H9 (cell line): ENCODE data around the gene CDK9. TPM values are rescaled to one million over a fixed set of nuclear protein-coding genes. Genes with fewer than 3 reads are reported as not detected.
A peak's percentile ranks its signal among the peaks of the same experiment; 100 is the strongest.

Experiments used
- DNase-seq: peaks from one replicate; pipeline ENCODE4 v3.0.0-alpha.2; 2017
- H2AFZ ChIP-seq: one replicate; pipeline ENCODE4 v1.6.1; 2013; ENCODE audit warnings: mild to moderate bottlenecking, low read length, control low read depth, moderate library complexity
- H2AK5ac ChIP-seq: 2 replicates; pipeline ENCODE4 v1.6.1; 2013; ENCODE audit warnings: low read length, control low read depth, mixed read lengths; ENCODE audit not compliant: insufficient read length
- H2BK120ac ChIP-seq: one replicate; pipeline ENCODE4 v1.6.1; 2013; ENCODE audit warnings: low read depth, mild to moderate bottlenecking, low read length, control low read depth, inconsistent platforms; ENCODE audit not compliant: poor library complexity, severe bottlenecking
- H2BK12ac ChIP-seq: 2 replicates; pipeline ENCODE4 v1.6.1; 2013; ENCODE audit warnings: low read length, control low read depth, mixed read lengths, low read depth; ENCODE audit not compliant: insufficient read length
- H2BK15ac ChIP-seq: 2 replicates; pipeline ENCODE4 v1.6.1; 2013; ENCODE audit warnings: low read depth, low read length, control low read depth
- H2BK20ac ChIP-seq: one replicate; pipeline ENCODE4 v1.6.1; 2013; ENCODE audit warnings: low read depth, mild to moderate bottlenecking, low read length, control low read depth, inconsistent platforms; ENCODE audit not compliant: poor library complexity, severe bottlenecking
- H2BK5ac ChIP-seq: 2 replicates; pipeline ENCODE4 v1.6.1; 2013; ENCODE audit warnings: low read length, control low read depth, mixed read lengths; ENCODE audit not compliant: insufficient read length
- H3K14ac ChIP-seq: 2 replicates; pipeline ENCODE4 v1.6.1; 2013; ENCODE audit warnings: low read length, control low read depth; ENCODE audit not compliant: insufficient read depth
- H3K18ac ChIP-seq: 2 replicates; pipeline ENCODE4 v1.6.1; 2013; ENCODE audit warnings: low read depth, mild to moderate bottlenecking, mixed read lengths, low read length, control low read depth; ENCODE audit not compliant: insufficient read length
- H3K23ac ChIP-seq: 2 replicates; pipeline ENCODE4 v1.6.1; 2013; ENCODE audit warnings: low read length, control low read depth, mixed read lengths, low read depth; ENCODE audit not compliant: insufficient read length
- H3K23me2 ChIP-seq: 2 replicates; pipeline ENCODE4 v1.6.1; 2013; ENCODE audit warnings: low read depth, mild to moderate bottlenecking, mixed read lengths, low read length, control low read depth; ENCODE audit not compliant: insufficient read length, poor library complexity, severe bottlenecking
- H3K27ac ChIP-seq: 2 replicates; pipeline ENCODE4 v1.5.1; 2013; ENCODE audit warnings: low read length, control low read depth, mixed read lengths, low read depth; ENCODE audit not compliant: insufficient read length
- H3K27me3 ChIP-seq: 2 replicates; pipeline ENCODE4 v1.6.1; 2013; ENCODE audit warnings: low read length, control low read depth, inconsistent platforms; ENCODE audit not compliant: insufficient read depth
- H3K4ac ChIP-seq: 2 replicates; pipeline ENCODE4 v1.6.1; 2013; ENCODE audit warnings: low read depth, mild to moderate bottlenecking, control low read depth, inconsistent platforms, low read length, moderate library complexity
- H3K4me1 ChIP-seq: 2 replicates; pipeline ENCODE4 v1.6.1; 2013; ENCODE audit warnings: low read length, control low read depth, inconsistent platforms; ENCODE audit not compliant: insufficient read depth
- H3K4me2 ChIP-seq: 2 replicates; pipeline ENCODE4 v1.6.1; 2013; ENCODE audit warnings: low read length, control low read depth, mixed read lengths; ENCODE audit not compliant: insufficient read length, insufficient read depth
- H3K56ac ChIP-seq: 2 replicates; pipeline ENCODE4 v1.6.1; 2013; ENCODE audit warnings: low read depth, mild to moderate bottlenecking, mixed read lengths, low read length, control low read depth; ENCODE audit not compliant: insufficient read length
- H3K79me1 ChIP-seq: 2 replicates; pipeline ENCODE4 v1.6.1; 2013; ENCODE audit warnings: low read depth, mild to moderate bottlenecking, moderate library complexity, low read length, control low read depth, inconsistent platforms; ENCODE audit not compliant: insufficient read depth, poor library complexity, severe bottlenecking
- H3K79me2 ChIP-seq: 2 replicates; pipeline ENCODE4 v1.6.1; 2013; ENCODE audit warnings: low read length, control low read depth, inconsistent platforms; ENCODE audit not compliant: insufficient read depth
- H3K9ac ChIP-seq: 2 replicates; pipeline ENCODE4 v1.6.1; 2013; ENCODE audit warnings: low read length, control low read depth, mixed read lengths; ENCODE audit not compliant: insufficient read length; ENCODE audit errors: extremely low read depth
- H3K9me3 ChIP-seq: one replicate; pipeline ENCODE4 v1.6.1; 2013; ENCODE audit warnings: low read depth, low read length, inconsistent platforms; ENCODE audit not compliant: control insufficient read depth
- H3T11ph ChIP-seq: one replicate; pipeline ENCODE4 v1.6.1; 2013; ENCODE audit warnings: mild to moderate bottlenecking, low read length, control low read depth, inconsistent platforms
- H4K20me1 ChIP-seq: one replicate; pipeline ENCODE4 v1.6.1; 2013; ENCODE audit not compliant: control insufficient read depth, insufficient read length, insufficient read depth
- H4K5ac ChIP-seq: 2 replicates; pipeline ENCODE4 v1.6.1; 2013; ENCODE audit warnings: low read depth, mild to moderate bottlenecking, mixed read lengths, low read length, control low read depth; ENCODE audit not compliant: insufficient read length
- H4K8ac ChIP-seq: replicated peaks from 2 replicates; pipeline ENCODE4 v1.6.1; 2013; ENCODE audit warnings: low read length, control low read depth, mixed read lengths, low read depth; ENCODE audit not compliant: insufficient read length
- H4K91ac ChIP-seq: 2 replicates; pipeline ENCODE4 v1.6.1; 2013; ENCODE audit warnings: low read depth, mild to moderate bottlenecking, moderate library complexity, mixed read lengths, low read length, control low read depth; ENCODE audit not compliant: insufficient read length
- H3K27ac Mint-ChIP-seq, 3 experiments: 2 replicates in 2 of 3; 3 replicates in 1 of 3; pipeline ENCODE4 v1.8.0; 2020 to 2021; ENCODE audit warnings: mixed read lengths in 3 of 3, mild to moderate bottlenecking in 1 of 3, moderate library complexity in 1 of 3
- H3K27me3 Mint-ChIP-seq: 2 replicates; pipeline ENCODE4 v1.8.0; 2021; ENCODE audit warnings: low read depth, mild to moderate bottlenecking, moderate library complexity, mixed read lengths
- H3K36me3 Mint-ChIP-seq, 3 experiments: 2 replicates in 2 of 3; 3 replicates in 1 of 3; pipeline ENCODE4 v1.8.0; 2020 to 2021; ENCODE audit warnings: low read depth in 3 of 3, mixed read lengths in 3 of 3; ENCODE audit not compliant: insufficient read depth in 1 of 3
- H3K4me1 Mint-ChIP-seq, 2 experiments: 2 replicates each; pipeline ENCODE4 v1.8.0; 2020; ENCODE audit warnings: mixed read lengths in 2 of 2
- H3K4me3 Mint-ChIP-seq, 2 experiments: 2 replicates in 1 of 2; 3 replicates in 1 of 2; pipeline ENCODE4 v1.8.0; 2020 to 2021; ENCODE audit warnings: mild to moderate bottlenecking in 2 of 2, mixed read lengths in 2 of 2, moderate library complexity in 1 of 2
- H3K9me3 Mint-ChIP-seq, 2 experiments: 2 replicates in 1 of 2; 3 replicates in 1 of 2; pipeline ENCODE4 v1.8.0; 2020; ENCODE audit warnings: mild to moderate bottlenecking in 2 of 2, mixed read lengths in 2 of 2, moderate library complexity in 1 of 2
- WGBS: extraction: QIAGEN DNeasy Blood & Tissue Kit; methylation state at CpG from one replicate; pipeline ENCODE4 v1.1.7; 2013; ENCODE audit warnings: missing lambda C conversion rate, low lambda C conversion rate, mixed read lengths; ENCODE audit not compliant: insufficient read length; ENCODE audit errors: extremely low coverage; 5-methylcytosine and 5-hydroxymethylcytosine counted together
- total RNA-seq: library from RNA; stranded (reverse); gene quantifications from 2 replicates; pipeline ENCODE4 v1.2.1, GENCODE V29; 2021
- TF ChIP-seq, protein P1 (sequence below): fragments of 200-600 bp; sonication (generic); conservative IDR thresholded peaks from 3 replicates; pipeline ENCODE4 v1.8.0; 2021; ENCODE audit warnings: antibody characterized with exemption, mild to moderate bottlenecking

The CDK9 gene
- total RNA-seq, 1 experiment from 2014 or later: 85.7 TPM

DNA sequence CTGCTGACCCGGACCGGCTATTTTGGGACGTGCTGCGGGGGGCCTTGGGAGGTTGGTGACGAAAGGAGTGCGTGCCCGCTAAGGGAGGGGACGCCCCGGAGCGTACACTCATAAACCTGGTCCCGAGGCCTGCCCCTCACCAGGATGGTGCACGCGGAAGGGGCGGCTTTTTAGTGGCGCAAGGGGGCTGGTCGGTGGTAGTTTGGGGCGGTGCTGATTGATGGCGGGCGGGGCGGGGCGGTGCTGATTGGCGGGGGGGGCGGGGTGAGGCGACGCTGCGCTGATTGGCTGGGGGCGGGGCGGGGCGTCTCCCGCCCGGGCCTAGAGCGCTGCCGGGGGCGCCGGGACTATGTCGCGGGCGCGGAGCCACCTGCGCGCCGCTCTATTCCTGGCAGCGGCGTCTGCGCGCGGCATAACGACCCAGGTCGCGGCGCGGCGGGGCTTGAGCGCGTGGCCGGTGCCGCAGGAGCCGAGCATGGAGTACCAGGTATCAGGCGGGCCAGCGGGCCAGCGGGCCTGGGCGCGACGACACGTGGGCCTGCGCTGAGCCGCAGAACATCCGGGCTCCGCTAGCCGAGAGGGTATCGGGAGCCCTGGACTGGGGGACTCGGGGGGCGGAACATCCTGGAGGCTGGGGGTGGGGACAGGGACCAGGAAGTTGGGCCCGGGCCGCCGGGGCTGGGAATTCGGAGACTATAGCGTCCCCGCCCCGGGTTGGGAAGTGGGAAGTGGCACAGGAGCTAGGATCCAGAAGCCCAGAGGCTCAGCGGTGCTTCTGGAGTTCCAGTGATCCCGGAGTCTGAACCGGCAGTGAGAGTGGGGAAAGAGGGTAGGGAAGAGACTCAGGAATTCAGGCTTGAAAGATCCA is 17.0 kb downstream of the CDK9 start, which contains the start of gene FPGS:
Gene FPGS, plus strand, starts transcription at position 307 of the 868 bp plus-strand sequence. Its CDS starts 43 bp downstream, at position 350.
- no CpG with 5 or more reads among the region's 83 CpGs for WGBS

More for the DNA sequence above, 17.0 kb downstream of the CDK9 start, which contains the start of gene FPGS:
- Mint-ChIP-seq H3K27me3 (0 out of 2 replicates have a peak, but pooled peaks cover under 1% of the 10 kb centered on the region), H3K4me3 (peak within 1 kb of the TSS; percentile 95 to 97), H3K36me3 (peaks cover 13 to 19% (median 19%) of the 10 kb centered on the region in 3 experiments), H3K9me3 (no peaks in the 10 kb centered on the region), H3K27ac (peak within 1 kb of the TSS; percentile 92 to 97 (median 95)), H3K4me1 (peaks cover 8 to 15% of the 10 kb centered on the region in 2 experiments)
- Histone ChIP-seq H3K4ac (no peak within 1 kb of the TSS), H3K4me2 (peak within 1 kb of the TSS; percentile 97), H3K27me3 (no peaks in the 10 kb centered on the region), H3K56ac (no peak within 1 kb of the TSS), H3K18ac (peak within 1 kb of the TSS; percentile 85), H2BK12ac (no peak within 1 kb of the TSS), H3K9me3 (no peaks in the 10 kb centered on the region), H2AFZ (no peak within 1 kb of the TSS), H2BK5ac (no peak within 1 kb of the TSS), H4K8ac (no peak within 1 kb of the TSS), H3K79me1 (peaks cover 3% of the 10 kb centered on the region), H3T11ph (no peak within 1 kb of the TSS), H2BK15ac (no peak within 1 kb of the TSS), H3K79me2 (peaks cover 5% of the 10 kb centered on the region; the same call in 1 of the 2 replicates), H2BK20ac (no peak within 1 kb of the TSS), H3K27ac (no peak within 1 kb of the TSS), H4K20me1 (no peaks in the 10 kb centered on the region), H2BK120ac (no peak within 1 kb of the TSS), H4K91ac (no peak within 1 kb of the TSS), H3K4me1 (peaks cover 3% of the 10 kb centered on the region; the same call in 1 of the 2 replicates), H3K23me2 (peaks cover 6% of the 10 kb centered on the region), H4K5ac (no peak within 1 kb of the TSS), H3K23ac (no peak within 1 kb of the TSS), H3K9ac (peak within 1 kb of the TSS; percentile 79), H2AK5ac (no peak within 1 kb of the TSS), H3K14ac (peak within 1 kb of the TSS; percentile 97)
- TF ChIP-seq, protein P1, sequence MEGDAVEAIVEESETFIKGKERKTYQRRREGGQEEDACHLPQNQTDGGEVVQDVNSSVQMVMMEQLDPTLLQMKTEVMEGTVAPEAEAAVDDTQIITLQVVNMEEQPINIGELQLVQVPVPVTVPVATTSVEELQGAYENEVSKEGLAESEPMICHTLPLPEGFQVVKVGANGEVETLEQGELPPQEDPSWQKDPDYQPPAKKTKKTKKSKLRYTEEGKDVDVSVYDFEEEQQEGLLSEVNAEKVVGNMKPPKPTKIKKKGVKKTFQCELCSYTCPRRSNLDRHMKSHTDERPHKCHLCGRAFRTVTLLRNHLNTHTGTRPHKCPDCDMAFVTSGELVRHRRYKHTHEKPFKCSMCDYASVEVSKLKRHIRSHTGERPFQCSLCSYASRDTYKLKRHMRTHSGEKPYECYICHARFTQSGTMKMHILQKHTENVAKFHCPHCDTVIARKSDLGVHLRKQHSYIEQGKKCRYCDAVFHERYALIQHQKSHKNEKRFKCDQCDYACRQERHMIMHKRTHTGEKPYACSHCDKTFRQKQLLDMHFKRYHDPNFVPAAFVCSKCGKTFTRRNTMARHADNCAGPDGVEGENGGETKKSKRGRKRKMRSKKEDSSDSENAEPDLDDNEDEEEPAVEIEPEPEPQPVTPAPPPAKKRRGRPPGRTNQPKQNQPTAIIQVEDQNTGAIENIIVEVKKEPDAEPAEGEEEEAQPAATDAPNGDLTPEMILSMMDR: no peak
- DNase-seq: peak; percentile 92
